Stimulated activated CD4-positive, alpha-beta T cell treated with anti-CD3 and anti-CD28 coated beads, Interleukin-15, amount 100 ng/mL, for 1 hour (primary cell): Measurements from ENCODE around the gene GOLPH3.
"Not testable (repeated sequence)": the region's sequence is repeated elsewhere in the genome, so short reads cannot be mapped to it uniquely, and the experiment has no call there.

Experiments
- DNase-seq, 2 donors: peaks; one replicate each; pipeline ENCODE4 v3.0.0-alpha.2; 2020; ENCODE audit warnings: low read depth in 1 of 2, low spot score in 1 of 2

Gene GOLPH3

DNA sequence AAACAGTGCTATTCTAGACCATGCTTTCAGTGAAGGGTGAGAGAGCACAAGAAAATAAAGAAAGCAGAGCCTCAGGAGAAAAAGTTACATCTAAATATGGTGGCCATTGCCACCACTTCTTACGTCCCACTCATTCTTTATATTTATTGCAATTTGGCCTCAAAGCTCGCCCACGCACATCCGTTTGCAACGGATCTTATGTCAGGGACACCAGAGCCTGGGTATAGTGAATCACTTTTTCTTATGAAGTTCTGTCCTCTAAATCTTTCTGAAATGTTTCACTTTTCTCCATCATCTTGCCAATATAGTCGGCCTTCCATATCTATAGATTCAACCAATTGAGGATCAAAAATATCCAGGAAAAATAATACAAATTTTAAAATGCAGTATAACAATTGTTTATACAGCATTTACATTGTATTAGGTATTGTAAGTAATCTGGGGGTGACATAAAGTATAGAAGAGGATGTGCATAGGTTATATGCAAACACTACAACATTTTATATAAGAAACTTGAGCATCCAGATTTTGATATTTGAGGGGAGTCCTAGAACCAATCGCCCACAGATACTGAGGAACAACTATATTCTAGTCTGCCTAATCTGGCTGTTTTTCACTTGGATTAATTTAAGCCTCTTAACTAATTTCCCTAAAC, 35.2 kb downstream of the GOLPH3 start:
- peak in 1 of 2 donors; percentile 37 for DNase-seq

DNA sequence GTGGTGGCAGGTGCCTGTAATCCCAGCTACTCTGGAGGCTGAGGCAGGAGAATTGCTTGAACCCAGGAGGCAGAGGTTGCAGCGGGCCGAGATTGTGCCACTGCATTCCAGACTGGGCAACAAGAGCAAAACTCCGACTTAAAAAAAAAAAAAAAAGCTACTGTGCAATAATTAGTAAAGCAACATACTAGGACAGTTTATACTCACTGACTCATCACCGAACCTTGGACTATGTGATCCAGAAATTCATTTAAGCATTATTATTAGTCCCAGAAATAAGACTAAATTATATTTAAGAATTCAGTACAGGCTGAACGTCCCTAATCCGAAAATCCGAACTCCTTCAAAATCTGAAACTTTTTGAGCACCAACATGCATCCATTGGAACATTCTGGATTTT, 37.8 kb downstream of the GOLPH3 start:
- no peak for DNase-seq

DNA sequence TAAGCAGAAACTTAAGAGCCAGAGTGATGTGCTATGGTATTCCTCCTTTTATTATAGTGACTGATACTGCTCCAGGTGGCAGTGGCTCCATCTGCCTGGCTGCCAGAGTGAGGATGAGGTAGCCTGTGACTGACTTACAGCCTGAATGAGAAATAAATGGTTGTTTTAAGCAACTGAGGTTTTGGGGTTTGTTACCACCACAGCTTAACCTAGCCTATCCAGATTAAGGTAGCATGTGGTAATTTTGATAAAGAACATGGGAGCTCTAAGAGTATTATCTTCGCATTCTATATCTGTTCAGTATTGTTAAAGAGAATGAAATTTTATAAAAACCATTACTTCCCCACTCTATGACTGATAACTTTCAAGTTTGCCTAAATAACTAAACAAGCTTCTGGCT, 39.0 kb downstream of the GOLPH3 start:
- DNase-seq, result no peak

GRCh38 chr5:32132757-32133156, 41.4 kb downstream of the GOLPH3 start:
- DNase-seq, result no peak

DNA sequence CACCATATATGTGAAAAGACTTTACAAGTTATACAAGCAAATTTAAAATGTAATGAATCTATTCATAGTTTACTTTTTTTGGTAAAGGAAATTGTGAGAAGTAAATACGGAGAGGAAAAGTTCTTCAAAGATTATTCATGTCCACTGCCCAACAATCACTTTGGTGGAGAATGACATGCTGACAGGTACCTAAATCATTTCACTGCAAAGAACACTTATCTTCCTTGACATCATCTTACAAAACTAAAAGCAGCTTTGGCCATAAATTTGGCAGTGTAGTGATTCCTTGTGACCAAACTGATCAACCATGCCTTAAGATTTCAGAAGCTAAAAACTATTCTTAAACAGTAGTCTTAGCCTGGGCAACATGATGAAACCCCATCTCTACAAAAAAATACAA, 42.5 kb downstream of the GOLPH3 start:
- no peak for DNase-seq

DNA sequence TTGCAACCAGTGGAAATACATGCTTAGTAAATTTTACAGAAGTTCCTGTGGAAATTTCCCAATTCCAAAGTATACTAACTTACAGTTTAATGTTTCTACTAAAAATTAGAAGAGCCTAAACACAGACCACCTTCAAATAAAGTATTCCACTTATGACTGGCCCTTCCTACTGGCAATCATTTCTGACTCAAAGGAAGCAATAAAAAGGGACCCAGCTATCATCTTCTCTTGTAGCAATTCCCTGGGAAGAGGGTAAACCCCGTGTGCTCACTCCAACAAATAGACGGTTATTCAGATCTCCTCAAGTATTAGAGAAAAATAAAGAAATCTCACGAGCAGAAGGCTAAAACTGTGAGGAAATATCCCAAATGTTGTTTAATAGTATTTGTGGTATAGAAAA, 43.3 kb downstream of the GOLPH3 start:
- no peak for DNase-seq

- DNase-seq, result no peak
Observed at GRCh38 chr5:32129074-32129598, 45.0 kb downstream of the GOLPH3 start.

GRCh38 chr5:32127711-32128110, 46.4 kb downstream of the GOLPH3 start:
- no peak for DNase-seq

DNA sequence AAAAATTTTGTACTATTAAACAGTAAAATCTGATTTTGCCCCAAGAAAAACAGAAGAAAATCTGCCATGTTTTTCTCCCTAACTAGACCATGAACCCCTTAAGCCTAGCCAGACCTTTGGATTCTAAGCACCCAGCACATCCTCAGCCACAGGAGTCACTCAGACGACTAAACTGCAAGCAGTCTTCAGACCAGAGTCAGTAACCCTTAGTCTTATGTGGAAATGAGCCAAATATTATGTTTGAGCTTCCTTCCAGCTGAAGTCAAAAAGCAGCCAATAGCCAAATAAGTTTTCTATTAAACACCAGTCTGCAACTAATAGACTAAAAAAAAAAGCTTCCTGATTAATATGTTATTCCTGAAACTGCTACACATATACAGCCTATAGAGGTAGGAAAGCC, 47.4 kb downstream of the GOLPH3 start:
- DNase-seq, result no peak

DNA sequence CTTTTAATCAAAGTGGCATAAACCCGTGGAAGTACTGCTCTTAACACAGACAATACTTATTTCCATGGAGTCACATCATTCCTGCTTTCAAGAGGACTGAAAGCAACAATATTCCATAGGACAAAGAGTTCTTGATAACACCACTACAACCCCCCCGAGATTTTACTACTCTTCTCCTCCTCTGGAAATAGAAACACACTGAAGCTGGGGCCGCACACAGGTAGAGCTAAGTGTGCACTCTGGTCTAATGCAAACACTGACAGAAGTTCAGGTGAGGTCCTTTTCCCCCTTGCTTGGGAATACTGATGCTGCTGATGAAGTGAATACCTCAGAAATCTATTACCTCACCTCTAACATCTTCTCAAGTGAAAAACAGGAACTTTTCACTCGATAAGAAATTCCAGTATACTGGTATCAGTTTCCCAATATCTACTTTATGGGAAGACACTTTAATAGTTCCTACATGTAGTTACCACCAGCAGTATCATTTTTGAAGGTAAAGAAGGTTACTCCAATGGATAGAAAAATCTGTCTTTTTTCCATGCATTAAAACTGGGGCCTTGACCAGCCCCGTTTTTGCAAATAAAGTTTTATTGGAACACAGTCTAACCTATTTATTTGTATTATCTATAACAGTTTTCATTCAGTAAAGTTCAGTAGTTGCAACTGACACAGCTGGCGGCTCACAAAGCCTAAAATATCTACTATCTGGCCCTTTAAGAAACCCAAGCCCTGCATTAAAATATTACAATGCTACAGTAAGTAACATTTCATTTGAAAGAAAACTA, 50.0 kb downstream of the GOLPH3 start:
- no peak for DNase-seq

GRCh38 chr5:32123058-32123805, 50.9 kb downstream of the GOLPH3 start:
- no peak for DNase-seq

GRCh38 chr5:32118922-32119321, 55.2 kb downstream of the GOLPH3 start:
- not testable (repeated sequence) for DNase-seq

DNA sequence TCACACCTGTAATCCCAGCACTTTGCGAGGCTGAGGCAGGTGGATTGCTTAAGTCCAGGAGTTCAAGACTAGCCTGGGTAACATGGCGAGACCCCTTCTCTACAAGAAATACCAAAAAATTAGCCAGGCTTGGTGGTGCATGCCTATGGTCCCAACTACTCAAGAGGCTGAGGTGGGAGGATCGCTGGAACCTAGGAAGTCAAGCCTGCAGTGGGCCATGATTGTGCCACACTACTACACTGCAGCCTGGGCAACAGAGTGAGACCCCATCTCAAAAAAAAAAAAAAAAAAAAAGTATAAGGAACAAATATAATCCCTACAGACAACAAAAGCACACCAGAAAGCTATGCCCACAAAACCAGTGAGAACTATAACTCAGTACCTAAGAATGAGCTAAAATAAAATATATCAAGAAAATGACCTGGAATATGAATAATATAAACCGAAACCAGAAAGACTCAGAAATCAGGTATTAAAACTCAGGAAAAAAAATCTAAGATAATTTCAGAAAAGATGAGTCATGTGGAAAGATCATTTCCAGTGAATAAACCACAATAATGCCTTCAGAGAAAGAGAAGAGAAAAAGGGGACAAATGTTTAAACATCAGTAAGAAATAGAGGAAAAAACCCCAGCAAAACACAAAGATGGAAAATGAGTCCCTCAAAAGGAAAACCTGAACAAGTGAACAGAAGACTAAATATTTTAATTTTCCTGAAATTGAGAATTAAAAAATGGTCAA, 57.4 kb downstream of the GOLPH3 start:
- DNase-seq, result no peak

- no peak for DNase-seq
Observed at GRCh38 chr5:32115985-32116384, 58.1 kb downstream of the GOLPH3 start.

GRCh38 chr5:32110111-32110696, 63.9 kb downstream of the GOLPH3 start:
- no peak for DNase-seq

GRCh38 chr5:32109236-32109635, 64.9 kb downstream of the GOLPH3 start:
- no peak for DNase-seq

DNA sequence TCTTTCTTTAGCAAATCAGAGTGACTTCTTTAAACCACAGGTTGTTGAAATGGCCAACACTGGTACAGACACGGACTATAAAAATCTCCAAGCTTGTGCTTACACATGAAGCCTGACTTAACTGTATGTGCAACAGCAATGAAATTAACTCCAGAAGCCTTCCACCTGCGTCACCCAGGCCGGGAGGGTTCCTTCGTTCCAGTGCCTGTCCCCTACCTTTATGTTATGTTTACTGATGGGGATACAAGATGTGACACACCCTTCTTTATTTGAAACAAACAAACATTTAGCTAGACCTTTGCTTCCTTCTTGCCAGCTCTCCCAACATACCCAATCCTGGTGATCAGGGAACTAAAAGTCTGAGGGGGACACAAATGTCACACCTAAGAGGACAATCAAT, 66.0 kb downstream of the GOLPH3 start:
- DNase-seq, result no peak

GRCh38 chr5:32107291-32107690, 66.8 kb downstream of the GOLPH3 start:
- DNase-seq, result no peak

GRCh38 chr5:32103521-32103920, 70.6 kb downstream of the GOLPH3 start:
- DNase-seq, result no peak

DNA sequence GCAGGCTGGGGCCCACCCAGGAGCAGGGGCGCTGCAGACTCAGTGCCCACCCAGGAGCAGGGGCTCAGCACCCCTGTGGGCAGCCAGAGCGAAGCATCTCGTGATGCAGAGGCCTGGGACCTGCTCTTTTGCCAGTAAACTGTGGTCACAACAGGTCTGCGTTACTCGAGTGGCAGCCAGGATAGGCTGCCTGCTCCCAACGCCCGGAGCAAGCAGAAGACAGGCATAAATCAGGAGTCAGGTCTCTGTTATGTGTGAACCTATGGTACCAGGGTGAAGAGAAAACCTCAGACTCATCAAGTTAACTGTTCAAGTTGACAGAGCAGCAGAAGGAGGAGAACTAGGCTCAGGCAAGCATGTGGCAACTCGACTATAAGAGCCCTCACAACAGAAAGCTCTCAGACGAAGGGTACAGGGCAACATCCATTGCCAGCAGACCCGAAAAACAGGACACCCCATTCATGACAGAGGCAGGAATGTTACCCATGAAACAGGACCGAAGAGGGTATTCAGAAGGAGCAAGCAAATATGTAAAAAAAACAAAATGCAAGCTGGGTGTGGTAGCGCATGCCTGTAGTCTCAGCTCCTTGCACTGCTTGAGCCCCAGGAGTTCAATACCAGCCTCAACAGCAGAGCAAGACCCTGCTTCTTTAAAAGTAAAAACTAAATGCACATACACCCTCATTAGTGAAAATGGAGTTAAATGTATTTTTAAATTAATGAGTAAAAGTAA, 71.7 kb downstream of the GOLPH3 start:
- DNase-seq, result no peak
